Brain microvascular endothelial cell (primary cell): Measurements from ENCODE around the gene MOCS1.
A peak's percentile ranks its signal among the peaks of the same experiment; 100 is the strongest.

Source experiments
- DNase-seq: peaks from one replicate; pipeline ENCODE4 v3.0.0-alpha.2; 2020
- H3K27ac ChIP-seq: fragments of 250-450 bp; sonication (Bioruptor Pico); 2 replicates; pipeline ENCODE4 v1.5.1; 2020; ENCODE audit warnings: mild to moderate bottlenecking, moderate library complexity
- H3K27me3 ChIP-seq: fragments of 250-450 bp; sonication (Bioruptor Pico); replicated peaks from 2 replicates; pipeline ENCODE4 v1.5.1; 2020; ENCODE audit warnings: mild to moderate bottlenecking
- H3K36me3 ChIP-seq: fragments of 250-450 bp; sonication (Bioruptor Pico); replicated peaks from 2 replicates; pipeline ENCODE4 v1.5.1; 2020; ENCODE audit warnings: mild to moderate bottlenecking
- H3K4me3 ChIP-seq: 2 replicates; pipeline ENCODE4 v1.5.1; 2011; ENCODE audit warnings: low read depth, mild to moderate bottlenecking, control low read depth, low read length, moderate library complexity
- CTCF ChIP-seq: IDR thresholded peaks from 2 replicates; pipeline ENCODE4 v1.5.1; 2011; ENCODE audit warnings: low read depth, mild to moderate bottlenecking, moderate library complexity, low read length, control low read depth, inconsistent platforms; ENCODE audit errors: missing control alignments
- in situ Hi-C: cut with HindIII; loops from 2 replicates; pipeline ENCODE4 v1.10.0; 2017; ENCODE audit warnings: low sequenced_read_pairs, low pct_ligation_motif_present

The MOCS1 gene

GRCh38 chr6:39892490-39893129 lies 41.7 kb downstream of the MOCS1 start:
- Histone ChIP-seq H3K36me3 (no peaks in the 10 kb centered on the region), H3K4me3 (no peak overlapping the region), H3K27me3 (no peaks in the 10 kb centered on the region), H3K27ac (no peak overlapping the region)
- peak; percentile 74 for DNase-seq
- TF ChIP-seq CTCF: peak; percentile 94
- in situ Hi-C loops: no loop called here

GRCh38 chr6:39891976-39892375 lies 42.3 kb downstream of the MOCS1 start:
- no peaks in the 10 kb centered on the region for H3K27me3 ChIP-seq
- DNase-seq: no peak
- in situ Hi-C loops: no loop called here
- no peak overlapping the region for H3K4me3 ChIP-seq
- no peak overlapping the region for H3K27ac ChIP-seq
- TF ChIP-seq CTCF: no peak
- no peaks in the 10 kb centered on the region for H3K36me3 ChIP-seq

GRCh38 chr6:39891353-39891752 lies 42.9 kb downstream of the MOCS1 start:
- H3K27me3 ChIP-seq: no peaks in the 10 kb centered on the region
- H3K4me3 ChIP-seq: no peak overlapping the region
- no peak overlapping the region for H3K27ac ChIP-seq
- in situ Hi-C loops: no loop called here
- DNase-seq: no peak
- no peaks in the 10 kb centered on the region for H3K36me3 ChIP-seq
- no peak for TF ChIP-seq CTCF

- no peaks in the 10 kb centered on the region for H3K36me3 ChIP-seq
- DNase-seq: no peak
- no peak for TF ChIP-seq CTCF
- in situ Hi-C loops: no loop called here
- no peak overlapping the region for H3K27ac ChIP-seq
- no peaks in the 10 kb centered on the region for H3K27me3 ChIP-seq
- no peak overlapping the region for H3K4me3 ChIP-seq
These were observed 45.0 kb downstream of the MOCS1 start for GRCh38 chr6:39889229-39889628.

- peak; percentile 95 for DNase-seq
- no peaks in the 10 kb centered on the region for H3K27me3 ChIP-seq
- H3K36me3 ChIP-seq: no peaks in the 10 kb centered on the region
- in situ Hi-C loops: no loop called here
- H3K27ac ChIP-seq: peak overlapping the region; percentile 97
- TF ChIP-seq CTCF: no peak
- H3K4me3 ChIP-seq: no peak overlapping the region
These were observed 46.4 kb downstream of the MOCS1 start for GRCh38 chr6:39887692-39888450.
